ENCODE measurements around the gene RPS6KA1. TPM values are rescaled to one million over a fixed set of nuclear protein-coding genes. Genes with fewer than 3 reads are reported as not detected.

Gene RPS6KA1
- total and polyA plus RNA-seq, 2 of the 8 experiments (the other 6 are each of a cell fraction or from before 2014, with no cell fraction given), result 44.3 to 55.0 TPM

DNA sequence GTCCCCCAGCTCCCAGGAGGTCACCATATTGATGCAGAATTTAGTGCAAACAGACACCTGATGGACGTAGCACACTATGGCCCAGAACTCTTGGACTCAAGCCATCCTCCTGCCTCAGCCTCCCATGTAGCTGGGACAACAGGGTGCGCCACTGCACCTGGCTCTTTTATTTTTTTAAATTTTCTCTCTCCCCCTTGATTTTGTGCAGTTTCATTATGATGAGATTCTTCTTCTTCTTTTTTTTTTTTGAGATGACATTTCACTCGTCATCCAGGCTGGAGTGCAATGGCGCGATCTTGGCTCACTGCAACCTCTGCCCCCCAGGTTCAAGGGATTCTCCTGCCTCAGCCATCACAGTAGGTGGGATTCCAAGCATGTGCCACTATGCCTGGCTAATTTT, 63.8 kb downstream of the RPS6KA1 start:
- Histone ChIP-seq H2BK120ac (replicated peaks; ENCODE audit: low read depth, low read length) (no peak overlapping the region), H3K36me3 (ENCODE audit: control insufficient read depth in 2 of 4, insufficient read depth in 4 of 4, low read length in 3 of 4) (no peaks in the 10 kb centered on the region), H3K9ac (replicated peaks in 1 of 4; ENCODE audit: extremely low read depth in 1 of 4, low read depth in 3 of 4, low read length in 3 of 4) (no peak overlapping the region), H3K27me3 (replicated peaks in 1 of 4; ENCODE audit: control insufficient read depth in 3 of 4, extremely low read depth in 1 of 4, insufficient read depth in 3 of 4, low read length in 3 of 4) (no peaks in the 10 kb centered on the region), H2BK15ac (ENCODE audit: low read length) (no peak overlapping the region), H3K56ac (replicated peaks; ENCODE audit: insufficient read length, low read depth, low read length) (no peak overlapping the region), H4K8ac (ENCODE audit: extremely low read depth, insufficient read depth, low read length) (no peak overlapping the region), H3K4me3 (ENCODE audit: extremely low read depth in 1 of 4, insufficient read depth in 2 of 4, low read depth in 3 of 4, low read length in 4 of 4) (no peak overlapping the region), H3K23me2 (ENCODE audit: low read depth, low read length) (no peaks in the 10 kb centered on the region), H3K4me2 (ENCODE audit: insufficient read depth in 1 of 2, low read depth in 2 of 2, low read length in 2 of 2) (no peak overlapping the region), H2AK5ac (ENCODE audit: low read depth, low read length) (no peak overlapping the region), H2BK12ac (ENCODE audit: low read depth, low read length) (no peak overlapping the region), H3K79me2 (ENCODE audit: control insufficient read depth in 1 of 2, insufficient read depth in 2 of 2, low read length in 2 of 2) (no peaks in the 10 kb centered on the region), H3K18ac (ENCODE audit: extremely low read depth, low read length) (no peak overlapping the region), H3K23ac (ENCODE audit: insufficient read length) (no peak overlapping the region), H4K5ac (ENCODE audit: insufficient read length, low read depth, low read length) (no peak overlapping the region), H3K27ac (ENCODE audit: low read depth, low read length) (no peak overlapping the region), H3K14ac (ENCODE audit: insufficient read length) (no peak overlapping the region), H3K79me1 (ENCODE audit: low read depth, low read length) (no peaks in the 10 kb centered on the region), H3K4ac (replicated peaks; ENCODE audit: insufficient read length, low read depth, low read length) (no peak overlapping the region), H2BK5ac (ENCODE audit: low read depth, low read length) (no peak overlapping the region), H3K9me3 (ENCODE audit: insufficient read depth in 2 of 2, low read depth in 1 of 2, low read length in 1 of 2) (peaks cover 4 to 8% of the 10 kb centered on the region in 2 experiments; a peak in 1 of 4 replicates), H2BK20ac (ENCODE audit: low read length) (no peak overlapping the region), H2AFZ (ENCODE audit: low read length) (no peak overlapping the region), H4K91ac (replicated peaks; ENCODE audit: insufficient read length, low read length) (no peak overlapping the region), H4K20me1 (replicated peaks in 1 of 2; ENCODE audit: control insufficient read depth in 1 of 2, insufficient read depth in 2 of 2, low read length in 2 of 2) (no peaks in the 10 kb centered on the region), H3K4me1 (replicated peaks in 1 of 4; ENCODE audit: control insufficient read depth in 3 of 4, insufficient read depth in 4 of 4, low read length in 3 of 4) (no peaks in the 10 kb centered on the region)
- FAIRE-seq (no peak), DNase-seq (ENCODE audit: low read depth in 1 of 2, low spot score in 2 of 2) (no peak)
- TF ChIP-seq, protein P1, sequence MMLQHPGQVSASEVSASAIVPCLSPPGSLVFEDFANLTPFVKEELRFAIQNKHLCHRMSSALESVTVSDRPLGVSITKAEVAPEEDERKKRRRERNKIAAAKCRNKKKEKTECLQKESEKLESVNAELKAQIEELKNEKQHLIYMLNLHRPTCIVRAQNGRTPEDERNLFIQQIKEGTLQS (IDR thresholded peaks at IDR 0.05; ENCODE audit: insufficient read depth, low read depth, low read length), result no peak
- TF ChIP-seq SUZ12 (IDR thresholded peaks at IDR 0.05; ENCODE audit: low read length), result no peak
- TF ChIP-seq SIRT6 (IDR thresholded peaks at IDR 0.05; ENCODE audit: low read length), result no peak
- TF ChIP-seq JUND (IDR thresholded peaks at IDR 0.05; ENCODE audit: low read length), result no peak
- TF ChIP-seq SP2 (IDR thresholded peaks at IDR 0.05; ENCODE audit: low read length), result no peak
- ChIA-PET POLR2A (ENCODE audit: partially characterized antibody) (interaction anchor here (0.7 kb wide), 1 partner anchor 8 kb away, joined by 6 read pairs; no protein-coding TSS in a partner anchor), CTCF (ENCODE audit: partially characterized antibody) (interaction anchor here (2.0 to 2.1 kb wide), 2 partner anchors 9 kb away, joined by 7 to 9 read pairs; no protein-coding TSS in a partner anchor)
- WGBS, 2 experiments (ENCODE audit: extremely low coverage in 1 of 2, insufficient coverage in 1 of 2, insufficient read length in 1 of 2, insufficient replicate concordance in 2 of 2, low coverage in 1 of 2, low lambda C conversion rate in 2 of 2, missing lambda C conversion rate in 1 of 2), result 86% methylated on average over 2 of the region's 5 CpGs; no CpG with 5 or more reads in 1 of the 2 experiments

Measured in H1 (cell line).